Measurements from ENCODE around the gene SLC5A2.

- TF ChIP-seq SUZ12 (IDR thresholded peaks at IDR 0.05; ENCODE audit: extremely low read depth, insufficient read depth, insufficient read length), result no peak
- TF ChIP-seq YY1 (IDR thresholded peaks at IDR 0.05; ENCODE audit: insufficient read depth, insufficient read length), result no peak
- no peak for TF ChIP-seq ZNF274 (IDR thresholded peaks at IDR 0.05; ENCODE audit: low read depth, low read length)
Measured at GRCh38 chr16:31536804-31537361, 54.0 kb downstream of the SLC5A2 start.
